ENCODE data around the gene DSTYK.

DNA sequence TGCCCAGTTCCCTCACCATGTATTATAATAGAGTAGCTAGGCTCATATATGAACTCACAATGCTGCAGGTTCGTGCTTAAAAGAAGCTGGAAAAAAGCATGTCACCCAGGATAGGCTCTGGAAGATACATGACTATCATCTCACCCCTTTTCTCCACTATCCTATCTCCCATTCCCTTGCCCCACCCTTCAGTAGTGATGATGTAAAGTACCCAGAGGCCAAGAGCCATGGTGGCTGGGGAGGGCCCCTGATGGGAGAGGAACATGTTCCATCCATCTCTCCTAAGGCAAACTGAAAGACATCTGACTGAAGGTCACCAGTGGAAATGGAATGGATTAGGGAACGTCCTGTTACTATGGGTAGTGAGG is 69.4 kb downstream of the DSTYK start:
- TF ChIP-seq, protein P1, sequence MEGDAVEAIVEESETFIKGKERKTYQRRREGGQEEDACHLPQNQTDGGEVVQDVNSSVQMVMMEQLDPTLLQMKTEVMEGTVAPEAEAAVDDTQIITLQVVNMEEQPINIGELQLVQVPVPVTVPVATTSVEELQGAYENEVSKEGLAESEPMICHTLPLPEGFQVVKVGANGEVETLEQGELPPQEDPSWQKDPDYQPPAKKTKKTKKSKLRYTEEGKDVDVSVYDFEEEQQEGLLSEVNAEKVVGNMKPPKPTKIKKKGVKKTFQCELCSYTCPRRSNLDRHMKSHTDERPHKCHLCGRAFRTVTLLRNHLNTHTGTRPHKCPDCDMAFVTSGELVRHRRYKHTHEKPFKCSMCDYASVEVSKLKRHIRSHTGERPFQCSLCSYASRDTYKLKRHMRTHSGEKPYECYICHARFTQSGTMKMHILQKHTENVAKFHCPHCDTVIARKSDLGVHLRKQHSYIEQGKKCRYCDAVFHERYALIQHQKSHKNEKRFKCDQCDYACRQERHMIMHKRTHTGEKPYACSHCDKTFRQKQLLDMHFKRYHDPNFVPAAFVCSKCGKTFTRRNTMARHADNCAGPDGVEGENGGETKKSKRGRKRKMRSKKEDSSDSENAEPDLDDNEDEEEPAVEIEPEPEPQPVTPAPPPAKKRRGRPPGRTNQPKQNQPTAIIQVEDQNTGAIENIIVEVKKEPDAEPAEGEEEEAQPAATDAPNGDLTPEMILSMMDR (IDR thresholded peaks at IDR 0.05) = no peak
- no peak for TF ChIP-seq POLR2A (IDR thresholded peaks at IDR 0.05)
- no peak for TF ChIP-seq EP300 (IDR thresholded peaks at IDR 0.05; ENCODE audit: low read depth)
